GM20431 (cell line): ENCODE data around the gene GALNT11.
"Not testable (repeated sequence)": the region's sequence is repeated elsewhere in the genome, so short reads cannot be mapped to it uniquely, and the experiment has no call there.

ENCODE experiments used
- in situ Hi-C: fragments of 300-500 bp; cut with MseI, MboI; formaldehyde crosslinking; loops from one replicate; pipeline ENCODE4 v1.15.0; 2020; ENCODE audit warnings: low sequenced_read_pairs; ENCODE audit not compliant: unreplicated experiment

Gene GALNT11

DNA sequence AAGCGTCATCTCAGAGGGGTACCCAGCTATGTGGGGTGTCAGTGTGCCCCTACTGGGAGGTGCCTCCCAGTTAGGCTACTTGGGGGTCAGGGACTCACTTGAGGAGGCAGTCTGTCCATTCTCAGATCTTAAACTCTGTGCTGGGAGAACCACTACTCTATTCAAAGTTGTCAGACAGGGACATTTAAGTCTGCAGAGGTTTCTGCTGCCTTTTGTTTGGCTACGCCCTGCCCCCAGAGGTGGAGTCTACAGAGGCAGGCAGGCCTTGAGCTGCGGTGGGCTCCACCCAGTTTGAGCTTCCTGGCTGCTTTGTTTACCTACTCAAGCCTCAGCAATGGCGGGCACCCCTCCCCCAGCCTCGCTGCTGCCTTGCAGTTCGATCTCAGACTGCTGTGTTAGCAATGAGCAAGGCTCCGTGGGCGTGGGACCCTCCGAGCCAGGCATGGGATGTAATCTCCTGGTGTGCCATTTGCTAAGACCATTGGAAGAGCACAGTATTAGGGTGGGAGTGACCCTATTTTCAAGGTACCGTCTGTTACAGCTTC is 40.4 kb downstream of the GALNT11 start:
- in situ Hi-C loops = not testable (repeated sequence)

DNA sequence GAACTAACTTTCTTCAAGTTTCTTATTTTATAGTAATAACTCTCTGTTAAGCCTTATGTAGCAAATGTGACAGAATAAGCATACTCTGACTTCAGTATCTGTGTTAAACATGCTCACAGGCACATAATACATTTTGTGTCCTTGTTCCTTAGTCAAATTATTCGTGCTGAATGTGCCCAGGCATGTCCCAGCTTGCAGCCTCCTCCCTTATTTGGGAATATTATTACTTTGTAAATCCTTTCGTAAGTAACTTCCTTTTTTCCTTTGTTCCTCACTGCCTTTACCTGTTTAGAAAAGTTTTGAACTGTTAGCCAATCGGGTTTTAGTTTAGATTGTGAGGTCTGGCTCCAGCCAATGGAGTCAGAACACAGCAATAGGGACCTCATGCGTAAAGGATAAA is 46.9 kb downstream of the GALNT11 start:
- in situ Hi-C loops = no loop called here

DNA sequence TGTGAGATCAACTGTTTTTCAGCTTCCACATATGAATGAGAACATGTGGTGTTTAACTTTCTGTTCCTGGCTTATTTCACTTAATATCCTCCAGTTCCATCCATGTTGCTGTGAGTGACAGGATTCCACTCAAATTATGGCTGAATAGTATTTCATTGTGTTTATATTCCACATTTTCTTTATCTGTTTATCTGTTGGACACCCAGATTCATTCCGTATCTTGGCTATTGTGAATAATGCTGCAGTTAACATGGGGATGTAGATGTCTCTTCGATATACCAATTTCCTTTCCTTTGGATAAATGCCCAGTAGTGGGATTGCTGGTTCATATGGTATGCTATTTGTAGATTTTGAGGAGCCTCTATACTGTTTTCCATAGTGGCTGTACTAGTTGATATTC is 47.9 kb downstream of the GALNT11 start:
- in situ Hi-C loops = no loop called here

GRCh38 chr7:152074673-152075072 is 49.2 kb downstream of the GALNT11 start:
- in situ Hi-C loops = no loop called here

GRCh38 chr7:152075379-152075778 is 49.9 kb downstream of the GALNT11 start:
- in situ Hi-C loops = not testable (repeated sequence)

- in situ Hi-C loops = no loop called here
Observed at GRCh38 chr7:152076324-152076821, 50.9 kb downstream of the GALNT11 start.

GRCh38 chr7:152076940-152077933 is 51.8 kb downstream of the GALNT11 start:
- in situ Hi-C loops = no loop called here

DNA sequence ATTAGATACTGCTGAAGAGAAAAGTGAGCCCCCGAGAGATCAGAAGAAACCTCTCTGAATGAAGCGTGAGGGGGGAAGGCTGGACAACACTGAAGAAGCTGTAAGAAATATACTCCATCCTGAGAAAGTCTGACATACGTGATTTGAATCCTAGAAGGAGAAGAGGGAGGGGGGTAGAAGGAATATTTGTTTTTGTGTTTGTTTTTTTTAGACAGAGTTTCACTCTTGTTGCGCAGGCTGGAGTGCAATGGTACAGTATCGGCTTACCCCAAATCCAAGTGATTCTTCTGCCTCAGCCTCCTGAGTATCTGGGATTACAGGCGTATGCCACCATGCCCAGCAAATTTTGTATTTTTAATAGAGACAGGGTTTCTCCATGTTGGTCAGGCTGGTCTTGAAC is 52.6 kb downstream of the GALNT11 start:
- in situ Hi-C loops = no loop called here

DNA sequence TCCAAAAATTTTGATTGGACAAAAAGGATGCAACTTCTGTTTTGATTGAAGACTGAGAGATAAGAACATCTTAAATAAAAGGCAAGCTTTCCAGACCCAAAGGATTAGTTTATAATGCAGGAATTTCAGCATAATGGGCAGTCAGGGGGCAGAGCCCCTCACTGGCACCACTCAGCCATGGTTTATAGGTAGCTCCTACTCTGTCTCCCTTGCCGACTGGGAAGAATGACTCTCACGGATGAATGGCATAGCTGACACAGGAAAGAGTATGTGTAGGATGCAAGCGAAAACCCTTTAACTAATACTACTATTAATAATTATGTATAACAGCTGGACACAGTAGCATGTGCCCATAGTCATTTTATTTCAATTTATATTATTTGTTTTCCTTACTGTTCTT is 53.3 kb downstream of the GALNT11 start:
- in situ Hi-C loops = no loop called here

- in situ Hi-C loops = no loop called here
Observed at GRCh38 chr7:152081088-152081487, 55.6 kb downstream of the GALNT11 start.

- in situ Hi-C loops = not testable (repeated sequence)
Observed at GRCh38 chr7:152082073-152082721, 56.7 kb downstream of the GALNT11 start.

GRCh38 chr7:152085131-152085530 is 59.7 kb downstream of the GALNT11 start:
- in situ Hi-C loops = no loop called here

DNA sequence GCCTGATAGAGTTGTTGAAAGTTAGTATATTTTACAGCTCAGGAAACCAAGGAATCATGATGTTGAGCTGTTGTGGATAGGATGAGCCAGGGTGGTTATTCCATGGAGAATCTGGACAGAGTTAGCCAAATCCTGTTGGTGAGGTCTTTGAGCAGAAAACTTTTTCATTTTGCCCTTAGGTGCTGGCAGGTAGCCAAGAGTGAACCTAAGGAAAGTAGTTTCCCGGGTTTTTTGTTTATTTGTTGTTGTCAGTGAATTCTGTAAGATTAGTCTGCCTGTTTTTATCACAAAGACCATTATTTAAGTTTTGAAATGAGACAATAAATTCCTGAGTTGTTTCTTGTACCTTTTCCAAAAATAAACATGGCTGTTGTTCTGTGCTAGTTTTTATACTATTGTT is 61.0 kb downstream of the GALNT11 start:
- in situ Hi-C loops = no loop called here

GRCh38 chr7:152089183-152089582 is 63.7 kb downstream of the GALNT11 start:
- in situ Hi-C loops = no loop called here

- in situ Hi-C loops = no loop called here
Observed at GRCh38 chr7:152090747-152091146, 65.3 kb downstream of the GALNT11 start.

DNA sequence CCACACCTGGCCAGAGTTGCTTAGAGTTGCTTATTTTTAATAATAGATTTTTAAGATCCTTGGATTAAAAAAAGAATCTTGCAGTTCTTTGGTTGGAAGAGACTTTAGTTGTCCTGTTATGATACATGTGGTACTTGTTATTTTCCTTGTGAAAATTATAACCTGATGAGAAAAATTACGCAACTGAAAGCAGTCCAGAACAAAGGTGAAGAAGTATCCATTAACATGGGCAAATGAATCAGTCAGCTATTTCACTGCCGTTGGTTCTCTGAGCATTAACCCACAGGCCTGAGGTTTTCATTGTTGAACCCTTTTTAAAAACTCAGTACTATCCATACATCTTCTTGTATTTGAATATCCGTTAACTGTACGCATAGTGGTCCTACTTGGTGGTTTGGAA is 68.2 kb downstream of the GALNT11 start:
- in situ Hi-C loops = no loop called here

GRCh38 chr7:152095771-152096170 is 70.3 kb downstream of the GALNT11 start:
- in situ Hi-C loops = no loop called here

DNA sequence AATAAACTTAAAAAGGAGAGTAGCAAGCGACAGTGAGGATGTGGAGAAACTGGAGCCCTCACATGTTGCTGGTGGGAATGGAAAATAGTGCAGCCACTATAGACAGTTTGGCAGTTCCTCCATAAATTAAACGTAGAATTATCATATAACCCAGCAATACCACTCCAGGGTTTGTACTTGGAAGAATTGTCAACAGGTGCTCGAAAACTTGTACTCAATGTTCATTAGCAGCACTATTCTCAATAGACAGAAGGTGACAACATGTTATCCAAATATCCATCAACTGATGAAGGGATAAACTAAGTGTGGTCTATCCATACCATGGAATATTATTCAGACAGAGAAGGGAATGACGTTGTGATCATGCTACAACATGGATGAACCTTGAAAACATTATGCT is 71.9 kb downstream of the GALNT11 start:
- in situ Hi-C loops = no loop called here

GRCh38 chr7:152103066-152103465 is 77.6 kb downstream of the GALNT11 start:
- in situ Hi-C loops = no loop called here

GRCh38 chr7:152103691-152104090 is 78.2 kb downstream of the GALNT11 start:
- in situ Hi-C loops = no loop called here

GRCh38 chr7:152105205-152105604 is 79.7 kb downstream of the GALNT11 start:
- in situ Hi-C loops = no loop called here
